Peyer's patch (tissue), 4 donors: ENCODE data around the gene RCOR2.

ENCODE experiments used
- CTCF ChIP-seq, 6 experiments: fragments of 450-650 bp in 4 of 6; fragments of 200-600 bp in 2 of 6; sonication (generic) in 1 of 6; IDR thresholded peaks; one replicate each; pipeline ENCODE4 v1.5.1; 2017 to 2019; ENCODE audit warnings: antibody characterized with exemption in 6 of 6, mild to moderate bottlenecking in 3 of 6, moderate library complexity in 1 of 6
- POLR2A ChIP-seq, 2 donors: fragments of 450-650 bp; IDR thresholded peaks; one replicate each; pipeline ENCODE4 v1.5.1; 2017; ENCODE audit warnings: antibody characterized with exemption in 2 of 2, mild to moderate bottlenecking in 2 of 2, moderate library complexity in 2 of 2

DNA sequence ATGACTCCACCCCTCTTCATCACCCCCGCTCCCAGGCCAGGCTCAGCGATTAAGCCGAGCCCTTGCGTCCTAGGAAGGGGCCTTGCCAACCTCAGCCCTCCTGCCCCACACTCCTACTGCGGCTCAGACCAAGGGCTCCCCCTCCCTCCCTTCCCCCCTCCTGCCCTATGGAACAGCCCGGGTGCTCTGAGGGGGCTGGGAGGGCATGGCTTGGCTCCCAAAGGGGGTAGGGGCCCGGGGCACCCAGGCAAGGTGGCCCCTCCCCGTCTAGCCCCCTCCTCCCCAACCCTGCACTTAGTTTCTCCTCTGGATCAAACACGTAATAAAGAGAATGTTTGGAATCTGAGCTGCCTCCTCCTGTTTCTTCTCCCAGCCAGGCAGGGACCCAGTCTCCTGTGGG is 6.3 kb downstream of the RCOR2 start:
- TF ChIP-seq CTCF (IDR thresholded peaks at IDR 0.05) (no peak), POLR2A (IDR thresholded peaks at IDR 0.05) (no peak)
